Vagina (tissue), 2 donors: Measurements from ENCODE around the gene NTN4.

Experiments
- CTCF ChIP-seq, 3 experiments: fragments of 450-650 bp in 2 of 3; fragments of 200-600 bp in 1 of 3; sonication (generic) in 1 of 3; IDR thresholded peaks; one replicate each; pipeline ENCODE4 v1.5.1; 2017 to 2019; ENCODE audit warnings: antibody characterized with exemption in 3 of 3, mild to moderate bottlenecking in 2 of 3, moderate library complexity in 2 of 3
- POLR2A ChIP-seq, 2 donors: fragments of 450-650 bp; IDR thresholded peaks; one replicate each; pipeline ENCODE4 v1.6.1; 2017; ENCODE audit warnings: antibody characterized with exemption in 2 of 2, mild to moderate bottlenecking in 2 of 2, moderate library complexity in 2 of 2

GRCh38 chr12:95699579-95699978, 91.0 kb downstream of the NTN4 start:
- TF ChIP-seq CTCF (IDR thresholded peaks at IDR 0.05) (no peak), POLR2A (IDR thresholded peaks at IDR 0.05) (no peak)
